Transverse colon (tissue), 4 donors: ENCODE data around the gene CSNK1G1. TPM values are rescaled to one million over a fixed set of nuclear protein-coding genes. Genes with fewer than 3 reads are reported as not detected.

Experiments
- DNase-seq: peaks from one replicate; pipeline ENCODE4 v3.0.0-alpha.2; 2019
- H3K27ac ChIP-seq, 4 donors: fragments of 200-600 bp; sonication (generic); 2 replicates each; pipeline ENCODE4 v1.5.1; 2016 to 2018; ENCODE audit warnings: inconsistent platforms in 4 of 4
- H3K27me3 ChIP-seq: fragments of 200-600 bp; sonication (generic); 2 replicates; pipeline ENCODE4 v1.5.1; 2017; ENCODE audit warnings: inconsistent platforms
- H3K36me3 ChIP-seq, 4 donors: fragments of 200-600 bp; sonication (generic); 2 replicates each; pipeline ENCODE4 v1.5.1; 2017 to 2019; ENCODE audit warnings: inconsistent platforms in 4 of 4
- H3K4me1 ChIP-seq, 4 donors: fragments of 200-600 bp; sonication (generic); 2 replicates each; pipeline ENCODE4 v1.5.1; 2017 to 2020; ENCODE audit warnings: inconsistent platforms in 4 of 4
- H3K4me3 ChIP-seq, 4 donors: fragments of 200-600 bp; sonication (generic); 1 replicate in 1 of 4; 2 replicates in 3 of 4; pipeline versions ENCODE4 v1.5.1 to v1.6.1; 2017 to 2019; ENCODE audit warnings: inconsistent platforms in 4 of 4
- H3K9me3 ChIP-seq, 2 donors: fragments of 200-600 bp; sonication (generic); 2 replicates each; pipeline ENCODE4 v1.5.1; 2017 to 2019; ENCODE audit warnings: inconsistent platforms in 2 of 2
- CTCF ChIP-seq, 5 experiments: fragments of 200-600 bp in 3 of 5; fragments of 450-650 bp in 2 of 5; sonication (generic) in 3 of 5; IDR thresholded peaks; 1 replicate in 2 of 5; 2 replicates in 3 of 5; pipeline ENCODE4 v1.5.1; 2016 to 2017; ENCODE audit warnings: antibody characterized with exemption in 5 of 5, inconsistent platforms in 3 of 5, mild to moderate bottlenecking in 2 of 5, moderate library complexity in 1 of 5
- EP300 ChIP-seq: sonication (generic); formaldehyde crosslinking; IDR thresholded peaks from one replicate; pipeline ENCODE4 v1.6.1; 2017; ENCODE audit warnings: antibody characterized with exemption, low read depth
- POLR2A ChIP-seq: fragments of 450-650 bp; IDR thresholded peaks from one replicate; pipeline ENCODE4 v1.6.1; 2016; ENCODE audit warnings: antibody characterized with exemption, mild to moderate bottlenecking, moderate library complexity
- POLR2AphosphoS5 ChIP-seq, 3 donors: sonication (generic); formaldehyde crosslinking; IDR thresholded peaks; one replicate each; pipeline ENCODE4 v1.6.1; 2016; ENCODE audit warnings: antibody characterized with exemption in 3 of 3
- WGBS, 2 donors: methylation state at CpG; one replicate each; pipeline ENCODE4 v1.1.5; 2018; ENCODE audit warnings: low coverage in 1 of 2; 5-methylcytosine and 5-hydroxymethylcytosine counted together
- in situ Hi-C, 4 donors: fragments of 200-750 bp; cut with MboI; loops; one replicate each; pipeline versions ENCODE4 v1.15.0 to v1.15.1; 2017; ENCODE audit warnings: low sequenced_read_pairs in 3 of 4, low pct_ligation_motif_present in 1 of 4, low pct_unique_long_range_greater_than_20kb in 1 of 4
- intact Hi-C: fragments of 100-400 bp; cut with DNase I; formaldehyde crosslinking; loops from one replicate; pipeline ENCODE4 v1.15.1; 2023; ENCODE audit warnings: low total_unique reads
- total RNA-seq, 4 donors: library from RNA; depleted of rRNA; stranded (reverse); fragments of >200 nt; gene quantifications; one replicate each; pipeline ENCODE4 v1.1.0, GENCODE V29; 2016

CSNK1G1 gene
- total RNA-seq, 4 donors from 2014 or later: 6.2 to 34.4 (median 19.7) TPM

- Histone ChIP-seq H3K36me3 (no peaks in the 10 kb centered on the region), H3K27ac (no peak overlapping the region), H3K27me3 (no peaks in the 10 kb centered on the region), H3K9me3 (no peaks in the 10 kb centered on the region), H3K4me3 (no peak overlapping the region), H3K4me1 (peaks cover 0 to 62% (median 24%) of the 10 kb centered on the region in 4 donors)
- TF ChIP-seq POLR2AphosphoS5 (IDR thresholded peaks at IDR 0.05) (no peak), CTCF (IDR thresholded peaks at IDR 0.05) (no peak), EP300 (no peak)
- DNase-seq: no peak
- 93 to 96% methylated on average over 2 of the region's 2 CpGs for WGBS, 2 donors
- in situ Hi-C loops (no loop called here), intact Hi-C loops (no loop called here)
These were observed 119.6 kb downstream of the CSNK1G1 start for GRCh38 chr15:64236156-64236894.

- in situ Hi-C loops: no loop called here
These were observed 120.4 kb downstream of the CSNK1G1 start for GRCh38 chr15:64235552-64235951.

GRCh38 chr15:64233299-64233698 lies 122.7 kb downstream of the CSNK1G1 start:
- peaks cover 0 to 45% (median 14%) of the 10 kb centered on the region in 4 donors for H3K4me1 ChIP-seq
- no peaks in the 10 kb centered on the region for H3K9me3 ChIP-seq
- TF ChIP-seq CTCF (IDR thresholded peaks at IDR 0.05): no peak
- no peak for TF ChIP-seq EP300
- TF ChIP-seq POLR2A: no peak
- TF ChIP-seq POLR2AphosphoS5 (IDR thresholded peaks at IDR 0.05): no peak
- DNase-seq: no peak
- intact Hi-C loops: no loop called here
- no peak overlapping the region for H3K27ac ChIP-seq
- H3K27me3 ChIP-seq: no peaks in the 10 kb centered on the region
- in situ Hi-C loops: no loop called here
- WGBS, 2 donors: 88 to 96% methylated on average over 4 of the region's 4 CpGs
- no peaks in the 10 kb centered on the region for H3K36me3 ChIP-seq
- H3K4me3 ChIP-seq: no peak overlapping the region

More at GRCh38 chr15:64235552-64235951, 120.4 kb downstream of the CSNK1G1 start:
- Histone ChIP-seq H3K4me3 (no peak overlapping the region), H3K9me3 (no peaks in the 10 kb centered on the region), H3K27me3 (no peaks in the 10 kb centered on the region), H3K27ac (no peak overlapping the region), H3K4me1 (peaks cover 0 to 57% (median 22%) of the 10 kb centered on the region in 4 donors), H3K36me3 (no peaks in the 10 kb centered on the region)
- 80 to 83% methylated on average over 4 of the region's 4 CpGs for WGBS, 2 donors
- no peak for DNase-seq
- TF ChIP-seq EP300: no peak
- TF ChIP-seq CTCF (IDR thresholded peaks at IDR 0.05): no peak
- TF ChIP-seq POLR2AphosphoS5 (IDR thresholded peaks at IDR 0.05): no peak
- TF ChIP-seq POLR2A: no peak
- intact Hi-C loops: no loop called here

GRCh38 chr15:64232400-64232799 lies 123.6 kb downstream of the CSNK1G1 start:
- in situ Hi-C loops (no loop called here), intact Hi-C loops (no loop called here)
- Histone ChIP-seq H3K4me3 (no peak overlapping the region), H3K27ac (no peak overlapping the region), H3K9me3 (no peaks in the 10 kb centered on the region), H3K4me1 (peaks cover 0 to 37% (median 10%) of the 10 kb centered on the region in 4 donors), H3K36me3 (no peaks in the 10 kb centered on the region), H3K27me3 (no peaks in the 10 kb centered on the region)
- 35 to 57% methylated on average over 1 of the region's 1 CpG for WGBS, 2 donors
- DNase-seq: no peak
- TF ChIP-seq POLR2AphosphoS5 (IDR thresholded peaks at IDR 0.05) (no peak), EP300 (no peak), POLR2A (no peak), CTCF (IDR thresholded peaks at IDR 0.05) (no peak)
